ENCODE measurements around the gene BRS3. TPM values are rescaled to one million over a fixed set of nuclear protein-coding genes. Genes with fewer than 3 reads are reported as not detected.

BRS3 gene
- total RNA-seq, 1 donor: not detected

DNA sequence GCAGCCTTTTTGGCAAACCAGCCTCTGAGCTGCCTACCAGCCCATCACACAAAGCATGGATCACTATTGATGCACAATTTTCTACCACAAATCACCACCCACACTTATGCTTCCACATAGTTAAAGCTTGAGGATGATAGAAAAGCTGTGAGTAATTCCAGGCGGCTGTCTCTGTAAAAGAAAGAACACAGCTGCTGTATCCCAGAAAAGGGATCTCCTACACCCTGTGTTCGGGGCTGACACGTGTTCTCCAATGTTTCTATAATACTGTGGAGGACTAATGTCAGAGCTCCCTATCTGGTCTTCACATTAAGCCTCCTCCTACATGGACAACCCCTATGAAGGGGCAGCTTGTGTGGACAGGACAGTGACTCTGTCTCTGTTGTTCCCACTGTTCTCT lies 12.5 kb upstream of the BRS3 start:
- Histone ChIP-seq H2AFZ (ENCODE audit: low read length) (no peak overlapping the region), H3K4me1 (ENCODE audit: insufficient read depth, low read length) (no peaks in the 10 kb centered on the region), H3K4me2 (ENCODE audit: insufficient read depth, low read length) (no peak overlapping the region), H3K4me3 (ENCODE audit: insufficient read depth, low read length) (no peak overlapping the region), H3K27me3 (ENCODE audit: insufficient read depth, low read length) (no peaks in the 10 kb centered on the region), H3K79me2 (ENCODE audit: insufficient read depth, low read length) (no peaks in the 10 kb centered on the region), H3K36me3 (ENCODE audit: insufficient read depth, low read length) (no peaks in the 10 kb centered on the region), H3K9me3 (ENCODE audit: low read depth, low read length) (no peaks in the 10 kb centered on the region), H3K27ac (ENCODE audit: low read depth, low read length) (no peak overlapping the region), H4K20me1 (ENCODE audit: insufficient read depth, low read length) (no peaks in the 10 kb centered on the region)
- DNase-seq (ENCODE audit: insufficient read length, low spot score, missing footprints): no peak
- TF ChIP-seq, protein P1, sequence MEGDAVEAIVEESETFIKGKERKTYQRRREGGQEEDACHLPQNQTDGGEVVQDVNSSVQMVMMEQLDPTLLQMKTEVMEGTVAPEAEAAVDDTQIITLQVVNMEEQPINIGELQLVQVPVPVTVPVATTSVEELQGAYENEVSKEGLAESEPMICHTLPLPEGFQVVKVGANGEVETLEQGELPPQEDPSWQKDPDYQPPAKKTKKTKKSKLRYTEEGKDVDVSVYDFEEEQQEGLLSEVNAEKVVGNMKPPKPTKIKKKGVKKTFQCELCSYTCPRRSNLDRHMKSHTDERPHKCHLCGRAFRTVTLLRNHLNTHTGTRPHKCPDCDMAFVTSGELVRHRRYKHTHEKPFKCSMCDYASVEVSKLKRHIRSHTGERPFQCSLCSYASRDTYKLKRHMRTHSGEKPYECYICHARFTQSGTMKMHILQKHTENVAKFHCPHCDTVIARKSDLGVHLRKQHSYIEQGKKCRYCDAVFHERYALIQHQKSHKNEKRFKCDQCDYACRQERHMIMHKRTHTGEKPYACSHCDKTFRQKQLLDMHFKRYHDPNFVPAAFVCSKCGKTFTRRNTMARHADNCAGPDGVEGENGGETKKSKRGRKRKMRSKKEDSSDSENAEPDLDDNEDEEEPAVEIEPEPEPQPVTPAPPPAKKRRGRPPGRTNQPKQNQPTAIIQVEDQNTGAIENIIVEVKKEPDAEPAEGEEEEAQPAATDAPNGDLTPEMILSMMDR (IDR thresholded peaks at IDR 0.05; ENCODE audit: extremely low read depth, low read depth, low read length): no peak

GRCh38 chrX:136476501-136476900 lies 11.2 kb upstream of the BRS3 start:
- Histone ChIP-seq H3K36me3 (ENCODE audit: insufficient read depth, low read length) (no peaks in the 10 kb centered on the region), H3K27ac (ENCODE audit: low read depth, low read length) (no peak overlapping the region), H2AFZ (ENCODE audit: low read length) (no peak overlapping the region), H3K9me3 (ENCODE audit: low read depth, low read length) (no peaks in the 10 kb centered on the region), H3K27me3 (ENCODE audit: insufficient read depth, low read length) (no peaks in the 10 kb centered on the region), H3K4me3 (ENCODE audit: insufficient read depth, low read length) (no peak overlapping the region), H3K4me1 (ENCODE audit: insufficient read depth, low read length) (no peaks in the 10 kb centered on the region), H3K79me2 (ENCODE audit: insufficient read depth, low read length) (no peaks in the 10 kb centered on the region), H4K20me1 (ENCODE audit: insufficient read depth, low read length) (no peaks in the 10 kb centered on the region), H3K4me2 (ENCODE audit: insufficient read depth, low read length) (no peak overlapping the region)
- TF ChIP-seq, protein P1 (IDR thresholded peaks at IDR 0.05; ENCODE audit: extremely low read depth, low read depth, low read length): no peak
- no peak for DNase-seq (ENCODE audit: insufficient read length, low spot score, missing footprints)

- H4K20me1 ChIP-seq (ENCODE audit: insufficient read depth, low read length): no peaks in the 10 kb centered on the region
- TF ChIP-seq, protein P1 (IDR thresholded peaks at IDR 0.05; ENCODE audit: extremely low read depth, low read depth, low read length): no peak
- H3K36me3 ChIP-seq (ENCODE audit: insufficient read depth, low read length): no peaks in the 10 kb centered on the region
- no peak overlapping the region for H3K27ac ChIP-seq (ENCODE audit: low read depth, low read length)
- no peak overlapping the region for H3K4me2 ChIP-seq (ENCODE audit: insufficient read depth, low read length)
- H3K4me3 ChIP-seq (ENCODE audit: insufficient read depth, low read length): no peak overlapping the region
- DNase-seq (ENCODE audit: insufficient read length, low spot score, missing footprints): no peak
- H2AFZ ChIP-seq (ENCODE audit: low read length): no peak overlapping the region
- H3K9me3 ChIP-seq (ENCODE audit: low read depth, low read length): no peaks in the 10 kb centered on the region
- H3K27me3 ChIP-seq (ENCODE audit: insufficient read depth, low read length): no peaks in the 10 kb centered on the region
- no peaks in the 10 kb centered on the region for H3K79me2 ChIP-seq (ENCODE audit: insufficient read depth, low read length)
- H3K4me1 ChIP-seq (ENCODE audit: insufficient read depth, low read length): no peaks in the 10 kb centered on the region
Measured at GRCh38 chrX:136477026-136477425, 10.7 kb upstream of the BRS3 start.

- no peak for DNase-seq (ENCODE audit: insufficient read length, low spot score, missing footprints)
- Histone ChIP-seq H2AFZ (ENCODE audit: low read length) (no peak overlapping the region), H4K20me1 (ENCODE audit: insufficient read depth, low read length) (no peaks in the 10 kb centered on the region), H3K27me3 (ENCODE audit: insufficient read depth, low read length) (peaks cover 2% of the 10 kb centered on the region), H3K4me3 (ENCODE audit: insufficient read depth, low read length) (no peak overlapping the region), H3K27ac (ENCODE audit: low read depth, low read length) (no peak overlapping the region), H3K9me3 (ENCODE audit: low read depth, low read length) (no peaks in the 10 kb centered on the region), H3K36me3 (ENCODE audit: insufficient read depth, low read length) (no peaks in the 10 kb centered on the region), H3K4me1 (ENCODE audit: insufficient read depth, low read length) (no peaks in the 10 kb centered on the region), H3K4me2 (ENCODE audit: insufficient read depth, low read length) (no peak overlapping the region), H3K79me2 (ENCODE audit: insufficient read depth, low read length) (no peaks in the 10 kb centered on the region)
- TF ChIP-seq, protein P1 (IDR thresholded peaks at IDR 0.05; ENCODE audit: extremely low read depth, low read depth, low read length): no peak
Measured at GRCh38 chrX:136480383-136480782, 7.4 kb upstream of the BRS3 start.
